Coronary artery (tissue), 2 donors: ENCODE results near the gene SLC9A8.
"Not testable (repeated sequence)": the region's sequence is repeated elsewhere in the genome, so short reads cannot be mapped to it uniquely, and the experiment has no call there.

Experiments used
- DNase-seq: peaks from one replicate; pipeline ENCODE4 v3.0.0-alpha.2; 2017; ENCODE audit warnings: low spot score
- H3K27ac ChIP-seq, 2 donors: fragments of 200-600 bp; sonication (generic); one replicate each; pipeline ENCODE4 v1.5.1; 2016 to 2019
- H3K4me3 ChIP-seq: fragments of 200-600 bp; sonication (generic); 2 replicates; pipeline ENCODE4 v1.5.1; 2016; ENCODE audit warnings: mild to moderate bottlenecking, moderate library complexity
- TF ChIP-seq, protein P1 (sequence below): fragments of 200-600 bp; sonication (generic); IDR thresholded peaks from one replicate; pipeline ENCODE4 v1.5.1; 2019; ENCODE audit warnings: antibody characterized with exemption

Gene SLC9A8

DNA sequence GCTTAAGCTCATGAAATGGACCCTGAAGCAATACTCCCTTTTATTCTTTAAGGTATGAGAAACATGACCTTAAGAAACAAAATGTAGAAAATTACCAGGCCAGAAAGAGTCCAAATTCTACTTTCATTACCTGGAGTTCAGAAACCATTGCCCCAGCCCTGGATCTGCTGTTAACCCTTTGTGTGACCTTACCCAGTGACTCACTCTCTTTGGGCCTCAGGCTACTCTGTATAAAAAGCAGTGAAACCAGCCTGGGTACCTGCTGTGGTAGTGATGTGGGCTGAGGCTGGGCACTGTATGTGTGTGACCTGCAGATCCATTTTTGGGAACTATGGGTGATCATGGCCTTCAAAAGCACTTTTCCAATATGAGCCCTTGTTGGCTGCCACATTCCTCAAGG is 47.2 kb downstream of the SLC9A8 start:
- no peak for DNase-seq
- TF ChIP-seq, protein P1, sequence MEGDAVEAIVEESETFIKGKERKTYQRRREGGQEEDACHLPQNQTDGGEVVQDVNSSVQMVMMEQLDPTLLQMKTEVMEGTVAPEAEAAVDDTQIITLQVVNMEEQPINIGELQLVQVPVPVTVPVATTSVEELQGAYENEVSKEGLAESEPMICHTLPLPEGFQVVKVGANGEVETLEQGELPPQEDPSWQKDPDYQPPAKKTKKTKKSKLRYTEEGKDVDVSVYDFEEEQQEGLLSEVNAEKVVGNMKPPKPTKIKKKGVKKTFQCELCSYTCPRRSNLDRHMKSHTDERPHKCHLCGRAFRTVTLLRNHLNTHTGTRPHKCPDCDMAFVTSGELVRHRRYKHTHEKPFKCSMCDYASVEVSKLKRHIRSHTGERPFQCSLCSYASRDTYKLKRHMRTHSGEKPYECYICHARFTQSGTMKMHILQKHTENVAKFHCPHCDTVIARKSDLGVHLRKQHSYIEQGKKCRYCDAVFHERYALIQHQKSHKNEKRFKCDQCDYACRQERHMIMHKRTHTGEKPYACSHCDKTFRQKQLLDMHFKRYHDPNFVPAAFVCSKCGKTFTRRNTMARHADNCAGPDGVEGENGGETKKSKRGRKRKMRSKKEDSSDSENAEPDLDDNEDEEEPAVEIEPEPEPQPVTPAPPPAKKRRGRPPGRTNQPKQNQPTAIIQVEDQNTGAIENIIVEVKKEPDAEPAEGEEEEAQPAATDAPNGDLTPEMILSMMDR = no peak
- Histone ChIP-seq H3K4me3 (no peak overlapping the region), H3K27ac (peak overlapping the region; percentile 78 to 88)

DNA sequence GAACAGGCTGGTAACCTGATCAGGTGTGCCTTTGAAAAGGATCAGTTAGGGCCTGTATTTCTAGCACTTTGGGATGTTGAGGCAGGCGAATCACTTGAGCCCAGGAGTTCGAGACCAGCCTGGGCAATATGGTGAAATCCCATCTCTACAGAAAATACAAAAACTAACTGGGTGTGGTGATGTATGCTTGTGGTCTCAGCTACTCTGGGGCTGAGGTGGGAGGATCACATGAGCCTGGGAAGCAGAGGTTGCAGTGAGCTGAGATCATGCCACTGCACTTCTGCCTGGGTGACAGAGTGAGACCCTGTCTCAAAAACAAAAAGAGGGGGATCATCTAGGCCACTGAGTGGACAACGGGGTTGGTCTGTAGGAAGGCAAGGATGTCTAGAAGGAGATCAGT is 48.6 kb downstream of the SLC9A8 start:
- peak overlapping the region in 1 of 2 donors; percentile 67 for H3K27ac ChIP-seq
- not testable (repeated sequence) for H3K4me3 ChIP-seq, DNase-seq

DNA sequence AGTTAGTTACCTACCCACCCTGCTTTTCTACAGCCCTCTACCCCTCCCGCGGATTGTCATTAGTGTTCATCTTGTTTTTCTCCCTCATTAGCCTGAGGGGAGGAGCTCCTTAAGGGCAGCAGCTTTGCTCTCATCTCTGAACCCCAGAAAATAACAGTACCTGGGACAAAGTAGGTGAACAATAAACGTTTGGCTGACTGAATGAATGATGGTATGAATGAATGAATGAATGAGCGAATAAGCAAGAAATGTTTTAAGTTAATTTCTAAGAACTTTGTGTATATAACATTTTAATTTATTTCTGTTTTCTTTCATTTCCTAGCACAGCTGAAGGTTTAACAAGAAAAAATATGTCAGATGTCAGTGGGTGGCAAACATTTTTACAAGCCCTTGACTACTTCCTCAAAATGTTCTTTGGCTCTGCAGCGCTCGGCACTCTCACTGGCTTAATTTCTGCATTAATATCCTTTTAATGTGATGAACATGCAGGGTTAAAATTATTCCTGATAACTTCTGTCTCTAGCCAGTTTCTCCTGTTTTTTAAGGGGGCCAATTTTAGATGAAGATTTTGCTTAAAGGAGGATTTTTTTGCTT is 50.1 kb downstream of the SLC9A8 start:
- TF ChIP-seq, protein P1 = no peak
- H3K27ac ChIP-seq = no peak overlapping the region
- DNase-seq = no peak
- no peak overlapping the region for H3K4me3 ChIP-seq

DNA sequence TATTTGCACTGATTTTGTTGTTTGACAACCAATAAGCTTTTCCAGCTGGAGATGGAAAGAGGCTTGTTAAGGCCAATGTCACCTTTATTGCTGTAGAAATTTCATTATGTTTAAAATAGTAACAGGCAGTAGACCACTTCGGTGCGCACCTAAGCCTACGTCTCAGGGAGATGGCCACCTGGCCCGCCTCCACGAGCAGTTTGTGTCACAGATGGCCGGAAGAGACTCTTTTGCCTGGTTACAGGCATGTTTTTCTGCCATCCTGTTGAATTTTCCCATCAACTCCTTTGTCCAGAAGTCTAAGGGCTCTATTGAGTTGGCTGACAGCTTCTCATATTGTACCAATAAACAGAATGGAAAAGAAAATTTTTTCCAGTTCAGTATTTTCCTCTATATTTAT is 51.0 kb downstream of the SLC9A8 start:
- no peak for DNase-seq
- no peak overlapping the region for H3K4me3 ChIP-seq
- TF ChIP-seq, protein P1 = no peak
- H3K27ac ChIP-seq = no peak overlapping the region

DNA sequence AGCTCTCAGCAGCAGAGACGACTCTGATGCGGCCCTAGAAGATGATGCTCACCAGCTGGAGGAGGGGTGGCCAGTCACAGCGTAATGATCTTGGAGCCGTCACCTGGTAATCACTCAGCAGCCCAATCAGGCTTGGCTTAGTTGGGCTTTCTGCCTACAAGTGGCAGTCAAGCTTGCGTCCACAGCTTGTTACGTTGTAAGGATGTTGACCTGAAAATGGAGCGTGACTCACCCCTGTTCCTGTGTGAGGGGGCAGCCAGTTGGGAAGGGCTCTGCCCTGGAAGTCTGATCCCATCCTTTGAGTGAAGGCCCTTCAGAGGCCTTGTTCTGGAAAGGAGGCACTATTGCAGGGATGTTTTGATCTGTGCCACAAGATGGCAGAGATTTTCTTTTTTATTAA is 52.9 kb downstream of the SLC9A8 start:
- no peak overlapping the region for H3K4me3 ChIP-seq
- peak overlapping the region in 1 of 2 donors; percentile 9 for H3K27ac ChIP-seq
- TF ChIP-seq, protein P1 = no peak
- DNase-seq = peak; percentile 60

DNA sequence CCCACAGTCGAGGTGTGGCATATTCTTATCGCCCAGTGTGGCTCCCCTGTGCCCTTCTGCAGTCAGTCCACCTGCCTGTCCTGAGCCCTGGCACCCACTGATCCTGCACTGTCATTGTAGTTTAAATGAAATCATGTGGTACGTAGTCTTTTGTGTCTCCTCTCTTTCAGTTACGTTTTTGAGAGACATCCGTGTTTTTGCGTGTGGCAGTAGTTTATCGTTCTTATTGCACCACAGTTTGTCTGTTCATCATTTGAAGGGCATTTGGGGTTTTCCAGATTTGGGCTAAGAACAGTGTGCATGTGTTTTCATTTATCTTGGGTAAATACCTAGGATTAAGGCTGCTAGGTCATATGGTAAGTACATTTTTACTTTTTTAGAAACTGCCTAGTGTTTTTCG is 53.4 kb downstream of the SLC9A8 start:
- peak overlapping the region in 1 of 2 donors; percentile 3 for H3K27ac ChIP-seq
- H3K4me3 ChIP-seq = no peak overlapping the region
- TF ChIP-seq, protein P1 = no peak
- DNase-seq = peak; percentile 14

DNA sequence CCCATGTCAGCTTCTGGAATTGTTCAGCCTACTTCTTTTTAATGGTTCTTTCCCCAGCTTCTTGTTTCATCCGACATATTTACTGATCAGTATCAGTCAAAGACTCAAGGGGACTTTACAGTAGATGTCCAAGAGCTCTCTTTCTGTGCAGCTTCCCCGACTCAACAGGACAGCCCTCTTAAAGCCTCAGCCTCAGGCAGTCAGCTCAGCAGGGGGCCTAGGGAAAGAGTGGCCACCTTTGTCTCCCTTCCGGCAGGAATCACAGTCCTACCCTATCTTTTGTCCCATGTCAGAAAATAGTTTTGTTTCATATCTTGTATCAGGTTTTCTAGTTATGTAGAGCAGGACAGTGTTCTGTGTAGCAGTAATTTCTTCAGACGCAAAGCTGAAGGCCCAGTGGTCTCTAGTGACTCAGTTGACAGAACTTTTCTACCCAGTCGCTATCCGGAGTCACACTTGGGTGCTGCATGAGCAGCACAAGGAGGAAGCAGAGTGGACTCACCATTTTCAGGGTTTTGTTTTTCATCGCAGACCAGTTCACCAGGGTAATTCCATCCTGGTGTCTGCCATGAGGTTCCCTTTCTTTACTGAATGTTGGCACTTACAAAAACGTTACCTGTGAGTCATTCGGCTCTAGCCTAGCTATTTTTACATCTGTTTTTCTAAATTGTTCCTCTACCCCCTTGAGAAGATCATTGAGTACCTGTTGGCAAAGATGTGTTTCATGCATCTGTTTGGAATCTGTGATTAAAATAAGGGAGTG is 55.0 kb downstream of the SLC9A8 start:
- Histone ChIP-seq H3K4me3 (no peak overlapping the region), H3K27ac (peak overlapping the region; percentile 47 to 60)
- no peak for DNase-seq
- TF ChIP-seq, protein P1 = no peak
